ENCODE results near the gene PALLD. TPM values are rescaled to one million over a fixed set of nuclear protein-coding genes. Genes with fewer than 3 reads are reported as not detected.

PALLD gene
- total and polyA plus RNA-seq, 2 of the 13 experiments (the other 11 are each of a cell fraction or from before 2014, with no cell fraction given) = 0.50 to 1.5 TPM

DNA sequence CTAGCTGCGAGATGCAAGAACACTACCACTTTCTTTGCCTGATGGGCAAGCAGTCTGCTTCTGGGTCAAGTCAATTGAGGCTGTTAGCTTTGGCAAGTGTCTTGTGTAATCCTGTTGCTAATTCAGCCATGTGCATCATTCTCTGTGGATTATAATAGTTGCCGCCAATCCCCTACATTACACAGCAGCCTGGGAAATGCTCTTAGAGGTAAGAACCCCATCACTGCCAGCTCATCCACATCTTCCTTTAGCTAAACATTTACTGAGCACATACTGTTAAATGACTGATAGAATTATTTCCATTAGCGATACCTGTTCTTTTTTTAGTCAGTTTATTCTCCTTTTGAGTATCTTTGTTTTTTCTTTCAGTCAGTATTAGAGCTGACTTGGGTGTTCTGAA is 397.0 kb downstream of the PALLD start:
- no peak for FAIRE-seq
- Histone ChIP-seq H3K4me3 (replicated peaks in 1 of 3; ENCODE audit: insufficient read depth in 1 of 3, low read depth in 2 of 3, low read length in 3 of 3) (no peak overlapping the region), H3K4me1 (ENCODE audit: insufficient read depth, low read length) (no peaks in the 10 kb centered on the region), H2AFZ (ENCODE audit: low read length) (no peak overlapping the region), H3K27me3 (ENCODE audit: control insufficient read depth in 1 of 2, insufficient read depth in 2 of 2, low read length in 2 of 2) (no peaks in the 10 kb centered on the region), H3K36me3 (replicated peaks in 1 of 2; ENCODE audit: control insufficient read depth in 1 of 2, insufficient read depth in 2 of 2, low read length in 2 of 2) (peaks cover 0 to 2% of the 10 kb centered on the region in 2 experiments; a peak in 1 of 5 replicates), H3K79me2 (ENCODE audit: insufficient read depth, low read length) (no peaks in the 10 kb centered on the region), H4K20me1 (ENCODE audit: insufficient read depth, low read length) (no peaks in the 10 kb centered on the region), H3K4me2 (ENCODE audit: low read depth, low read length) (no peak overlapping the region), H3K9ac (ENCODE audit: insufficient read depth, low read depth, low read length) (no peak overlapping the region), H3K27ac (ENCODE audit: extremely low read length, insufficient read depth, low read length) (no peak overlapping the region), H3K9me3 (ENCODE audit: low read length) (no peaks in the 10 kb centered on the region)
- WGBS (ENCODE audit: low lambda C conversion rate) = 92% methylated on average over 3 of the region's 3 CpGs
- no peak for ATAC-seq
- ChIA-PET CTCF (ENCODE audit: low intra/inter-chr PET ratio, low total read pairs) (no interaction called here), POLR2A (no interaction called here)
- TF ChIP-seq ZNF232 (CRISPR knock-in tag; IDR thresholded peaks at IDR 0.05; ENCODE audit: borderline replicate concordance) (no peak), NCOA1 (CRISPR knock-in tag; IDR thresholded peaks at IDR 0.05) (no peak), RNF2 (conservative IDR thresholded peaks at IDR 0.05; ENCODE audit: low read depth) (no peak), XBP1 (CRISPR knock-in tag; IDR thresholded peaks at IDR 0.05) (no peak), ETV6 (CRISPR knock-in tag; conservative IDR thresholded peaks at IDR 0.05) (no peak), SKI (IDR thresholded peaks at IDR 0.05; ENCODE audit: partially characterized antibody) (no peak), ZMAT3 (CRISPR knock-in tag; conservative IDR thresholded peaks at IDR 0.05) (no peak), ZNF382 (CRISPR knock-in tag; IDR thresholded peaks at IDR 0.05; ENCODE audit: borderline replicate concordance) (no peak), REL (CRISPR knock-in tag; conservative IDR thresholded peaks at IDR 0.05) (no peak), KDM2A (CRISPR knock-in tag; IDR thresholded peaks at IDR 0.05; ENCODE audit: borderline replicate concordance, low read depth) (no peak), NR2F2 (IDR thresholded peaks at IDR 0.05; ENCODE audit: borderline replicate concordance, low read depth) (no peak)
- TF ChIP-seq, protein P1, sequence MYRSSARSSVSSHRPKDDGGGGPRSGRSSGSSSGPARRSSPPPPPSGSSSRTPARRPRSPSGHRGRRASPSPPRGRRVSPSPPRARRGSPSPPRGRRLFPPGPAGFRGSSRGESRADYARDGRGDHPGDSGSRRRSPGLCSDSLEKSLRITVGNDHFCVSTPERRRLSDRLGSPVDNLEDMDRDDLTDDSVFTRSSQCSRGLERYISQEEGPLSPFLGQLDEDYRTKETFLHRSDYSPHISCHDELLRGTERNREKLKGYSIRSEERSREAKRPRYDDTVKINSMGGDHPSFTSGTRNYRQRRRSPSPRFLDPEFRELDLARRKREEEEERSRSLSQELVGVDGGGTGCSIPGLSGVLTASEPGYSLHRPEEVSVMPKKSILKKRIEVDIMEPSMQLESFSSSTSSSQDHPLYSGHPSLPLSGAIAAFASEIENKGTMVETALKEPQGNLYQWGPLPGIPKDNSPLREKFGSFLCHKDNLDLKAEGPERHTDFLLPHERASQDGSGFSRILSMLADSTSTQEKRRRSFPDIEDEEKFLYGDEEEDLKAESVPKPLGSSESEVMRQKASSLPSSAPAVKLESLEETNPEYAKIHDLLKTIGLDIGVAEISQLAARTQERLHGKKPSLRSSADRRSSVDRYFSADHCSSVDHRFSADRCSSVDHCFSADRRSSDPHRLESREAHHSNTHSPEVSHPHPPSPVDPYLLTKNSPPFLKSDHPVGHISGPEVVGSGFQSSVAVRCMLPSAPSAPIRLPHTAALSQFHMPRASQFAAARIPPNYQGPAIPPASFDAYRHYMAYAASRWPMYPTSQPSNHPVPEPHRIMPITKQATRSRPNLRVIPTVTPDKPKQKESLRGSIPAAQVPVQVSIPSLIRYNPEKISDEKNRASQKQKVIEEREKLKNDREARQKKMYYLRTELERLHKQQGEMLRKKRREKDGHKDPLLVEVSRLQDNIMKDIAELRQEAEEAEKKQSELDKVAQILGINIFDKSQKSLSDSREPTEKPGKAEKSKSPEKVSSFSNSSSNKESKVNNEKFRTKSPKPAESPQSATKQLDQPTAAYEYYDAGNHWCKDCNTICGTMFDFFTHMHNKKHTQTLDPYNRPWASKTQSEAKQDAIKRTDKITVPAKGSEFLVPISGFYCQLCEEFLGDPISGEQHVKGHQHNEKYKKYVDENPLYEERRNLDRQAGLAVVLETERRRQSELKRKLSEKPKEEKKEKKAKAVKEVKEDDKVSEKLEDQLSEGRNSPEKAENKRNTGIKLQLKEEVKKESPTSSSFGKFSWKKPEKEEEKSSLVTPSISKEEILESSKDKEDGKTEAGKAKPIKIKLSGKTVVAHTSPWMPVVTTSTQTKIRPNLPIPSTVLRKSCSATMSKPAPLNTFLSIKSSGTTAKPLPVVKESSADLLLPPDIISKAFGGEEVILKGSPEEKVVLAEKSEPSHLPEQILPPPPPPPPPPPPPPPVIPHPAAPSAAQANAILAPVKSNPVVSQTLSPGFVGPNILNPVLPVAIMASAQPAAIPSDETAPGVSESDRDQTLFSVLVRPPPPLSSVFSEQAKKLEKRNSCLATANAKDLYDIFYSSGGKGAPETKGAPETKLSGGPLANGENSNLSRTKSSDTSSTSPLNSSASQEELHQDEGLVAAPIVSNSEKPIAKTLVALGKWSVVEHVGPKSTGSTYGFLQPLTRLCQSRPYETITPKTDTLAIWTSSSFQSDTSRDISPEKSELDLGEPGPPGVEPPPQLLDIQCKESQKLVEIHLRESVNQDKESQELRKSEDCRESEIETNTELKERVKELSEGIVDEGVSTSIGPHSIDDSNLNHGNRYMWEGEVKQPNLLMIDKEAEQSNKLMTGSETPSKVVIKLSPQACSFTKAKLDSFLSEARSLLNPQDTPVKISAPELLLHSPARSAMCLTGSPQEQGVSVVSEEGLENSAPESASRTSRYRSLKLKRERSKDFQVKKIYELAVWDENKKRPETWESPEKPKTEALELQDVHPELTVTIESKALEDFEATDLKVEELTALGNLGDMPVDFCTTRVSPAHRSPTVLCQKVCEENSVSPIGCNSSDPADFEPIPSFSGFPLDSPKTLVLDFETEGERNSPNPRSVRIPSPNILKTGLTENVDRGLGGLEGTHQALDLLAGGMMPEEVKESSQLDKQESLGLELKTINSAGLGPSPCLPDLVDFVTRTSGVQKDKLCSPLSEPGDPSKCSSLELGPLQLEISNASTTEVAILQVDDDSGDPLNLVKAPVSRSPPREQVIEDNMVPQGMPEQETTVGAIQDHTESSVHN (CRISPR knock-in tag; IDR thresholded peaks at IDR 0.05) = no peak
- TF ChIP-seq, protein P2, sequence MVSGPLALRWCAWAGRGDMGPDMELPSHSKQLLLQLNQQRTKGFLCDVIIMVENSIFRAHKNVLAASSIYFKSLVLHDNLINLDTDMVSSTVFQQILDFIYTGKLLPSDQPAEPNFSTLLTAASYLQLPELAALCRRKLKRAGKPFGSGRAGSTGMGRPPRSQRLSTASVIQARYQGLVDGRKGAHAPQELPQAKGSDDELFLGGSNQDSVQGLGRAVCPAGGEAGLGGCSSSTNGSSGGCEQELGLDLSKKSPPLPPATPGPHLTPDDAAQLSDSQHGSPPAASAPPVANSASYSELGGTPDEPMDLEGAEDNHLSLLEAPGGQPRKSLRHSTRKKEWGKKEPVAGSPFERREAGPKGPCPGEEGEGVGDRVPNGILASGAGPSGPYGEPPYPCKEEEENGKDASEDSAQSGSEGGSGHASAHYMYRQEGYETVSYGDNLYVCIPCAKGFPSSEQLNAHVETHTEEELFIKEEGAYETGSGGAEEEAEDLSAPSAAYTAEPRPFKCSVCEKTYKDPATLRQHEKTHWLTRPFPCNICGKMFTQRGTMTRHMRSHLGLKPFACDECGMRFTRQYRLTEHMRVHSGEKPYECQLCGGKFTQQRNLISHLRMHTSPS (CRISPR knock-in tag; IDR thresholded peaks at IDR 0.05; ENCODE audit: low read depth) = no peak
- intact Hi-C loops (cut with micrococcal nuclease; ENCODE audit: unreplicated experiment) = no loop called here
- BruUV-seq (replicated peaks) = no TSS peak
- in situ Hi-C loops (cut with HindIII; ENCODE audit: extremely low pct_ligation_motif_present, low pct_unique_long_range_greater_than_20kb) = no loop called here
- DNase-seq (ENCODE audit: low spot score) = no peak
